GM21619 (cell line): ENCODE measurements around the gene ARNT2.

ENCODE experiments used
- ATAC-seq: cut with Tn5 transposase; IDR thresholded peaks from one replicate; pipeline ENCODE4 v1.9.1; 2021; ENCODE audit not compliant: unreplicated experiment

The ARNT2 gene

DNA sequence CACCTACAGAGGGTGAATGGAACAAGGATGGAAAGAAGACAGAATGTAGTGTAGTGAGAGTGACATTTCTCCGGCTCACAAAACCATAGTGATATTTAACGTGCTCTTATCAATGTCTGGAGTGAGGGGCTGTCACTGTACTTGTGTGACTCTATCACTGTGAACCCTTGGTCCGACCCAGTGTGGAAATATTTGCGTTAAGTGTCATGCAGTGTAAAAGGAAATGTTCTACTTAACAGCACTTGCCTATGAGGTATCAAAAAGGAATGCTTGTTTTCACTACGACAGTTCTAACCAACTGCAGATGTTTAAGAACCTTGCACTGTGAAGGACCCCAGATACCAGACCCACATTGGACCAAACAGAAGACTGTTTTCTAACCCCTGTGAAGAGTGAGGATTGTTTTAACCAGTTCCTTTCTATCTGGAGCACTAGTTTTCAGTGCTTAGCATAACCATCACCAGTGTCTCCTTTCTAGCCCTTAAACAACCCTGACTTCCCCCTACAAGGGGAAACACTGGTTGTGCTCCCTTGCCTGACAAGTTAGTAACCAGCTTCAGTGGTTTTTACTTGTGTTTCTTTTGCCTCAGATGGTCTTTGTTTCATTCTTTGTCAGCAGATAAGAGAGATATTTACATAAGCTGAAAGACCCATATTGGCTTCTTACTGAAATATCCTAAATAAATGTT is 146.2 kb downstream of the ARNT2 start:
- ATAC-seq = no peak

DNA sequence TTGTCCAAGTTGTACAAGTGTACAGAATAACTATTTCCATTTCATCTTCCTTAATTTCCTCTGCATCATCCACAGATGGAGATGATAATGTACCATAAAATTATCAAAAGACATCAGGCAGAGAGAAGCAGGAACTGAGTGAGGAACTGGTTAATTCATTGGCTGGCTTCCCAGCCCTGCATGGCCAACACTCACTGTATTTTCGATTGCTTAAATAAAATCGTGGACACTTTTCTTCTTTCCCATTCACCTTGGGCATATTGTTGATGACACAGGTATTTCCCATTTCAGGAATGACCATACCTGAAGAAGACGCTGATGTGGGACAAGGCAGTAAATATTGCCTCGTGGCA is 146.7 kb downstream of the ARNT2 start:
- ATAC-seq = no peak

DNA sequence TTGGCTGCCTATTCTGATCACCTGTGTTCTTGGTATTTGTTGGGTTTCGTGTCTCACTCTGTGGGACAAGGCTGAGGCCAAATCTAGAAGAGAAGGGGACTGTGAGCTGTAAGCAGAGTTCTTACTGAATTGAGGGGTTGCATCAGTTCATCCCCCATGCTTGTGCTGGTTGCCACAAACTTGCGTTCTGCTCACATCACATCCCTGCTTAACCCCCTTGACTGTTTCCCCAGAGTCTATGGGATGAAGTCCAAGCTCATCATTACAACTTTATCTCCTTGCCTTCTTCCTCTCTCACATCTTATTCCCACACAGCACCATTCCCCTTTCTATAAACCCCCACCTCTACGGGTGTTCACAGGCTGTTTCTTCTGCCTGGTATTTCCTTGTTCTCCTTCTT is 147.2 kb downstream of the ARNT2 start:
- ATAC-seq = no peak

DNA sequence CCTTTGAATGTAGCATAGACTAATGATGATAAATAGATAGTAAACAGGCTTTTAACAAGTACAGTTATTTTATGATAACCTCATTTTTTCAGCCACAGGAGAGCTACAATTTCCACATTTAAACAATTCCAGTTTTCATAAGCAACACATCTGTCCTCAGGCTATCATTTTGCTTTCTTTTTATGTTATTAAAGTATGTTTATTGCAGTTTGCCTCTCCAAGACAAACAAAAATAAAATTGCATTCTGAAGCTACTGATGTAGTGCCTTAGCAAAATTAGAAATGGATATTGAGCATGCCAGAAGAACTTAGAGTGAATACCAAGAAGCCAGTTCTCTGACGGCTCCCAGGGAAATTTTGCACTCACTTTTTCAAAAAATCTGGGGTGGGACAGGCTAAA is 150.4 kb downstream of the ARNT2 start:
- ATAC-seq = no peak

DNA sequence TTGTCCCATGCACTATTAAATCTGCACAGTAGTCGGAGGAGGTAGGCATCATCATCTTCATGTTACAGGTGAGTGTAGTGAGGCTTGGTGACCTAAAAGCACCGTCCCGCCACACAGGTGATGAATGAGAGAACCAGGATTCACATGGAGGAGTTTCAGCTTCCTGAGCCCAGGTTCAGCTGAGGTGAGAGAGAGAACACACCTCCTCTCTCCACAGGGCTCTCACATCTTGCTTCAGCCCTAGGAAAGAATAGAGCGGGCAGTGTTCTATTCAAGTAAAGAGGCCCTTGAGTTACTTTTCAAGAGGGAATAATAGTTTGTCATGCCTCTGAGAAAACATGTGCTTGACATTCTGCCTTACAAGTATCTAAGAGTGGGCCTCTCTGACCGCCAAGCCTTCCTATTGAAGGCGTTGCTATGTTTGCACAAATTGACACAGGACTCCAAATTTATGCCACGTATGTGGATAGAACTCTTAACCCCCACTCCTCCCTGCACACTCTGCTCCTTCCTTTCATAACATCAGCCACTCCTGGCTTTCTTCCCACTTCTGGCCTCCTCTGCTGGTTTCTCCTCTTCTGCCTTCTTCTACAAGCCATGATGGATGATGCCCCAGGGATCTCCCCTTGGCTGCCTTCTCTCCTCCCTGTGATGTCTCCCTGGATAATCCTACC is 152.6 kb downstream of the ARNT2 start:
- no peak for ATAC-seq

DNA sequence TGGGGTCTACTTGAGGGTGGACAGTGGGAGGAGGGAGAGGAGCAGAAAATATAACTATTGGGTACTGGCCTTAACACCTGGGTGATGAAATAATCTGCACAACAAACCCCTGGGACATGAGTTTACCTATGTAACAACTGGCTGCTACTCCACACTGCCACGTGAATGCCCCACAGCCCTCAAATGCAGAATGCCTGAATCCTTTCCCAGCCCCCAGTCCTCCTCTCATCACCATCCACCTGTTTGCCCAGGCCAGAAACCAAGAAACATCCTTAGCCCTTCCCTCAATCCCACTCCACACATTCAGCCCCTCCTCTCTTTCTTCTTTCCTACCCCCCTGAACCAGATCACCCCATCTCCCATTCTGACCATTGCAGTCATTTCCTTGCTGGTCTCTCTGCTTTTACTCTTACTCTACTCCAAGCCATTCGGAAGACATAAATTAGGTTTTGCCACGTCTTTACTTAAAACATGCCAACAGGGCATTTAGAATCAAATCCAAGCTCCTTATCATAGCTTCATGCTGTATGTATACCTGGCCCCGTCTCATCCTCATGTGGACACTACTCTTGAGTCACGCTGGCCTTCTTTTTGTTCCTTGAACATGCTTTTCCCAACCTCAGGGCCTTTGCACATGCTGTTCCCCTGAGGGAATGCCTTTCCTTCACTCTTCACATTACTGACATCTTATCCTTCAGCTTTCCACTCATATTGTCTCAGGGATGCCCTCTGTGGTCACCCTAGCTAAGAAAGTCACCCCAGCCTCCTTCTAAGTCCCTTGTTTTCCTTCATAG is 153.5 kb downstream of the ARNT2 start:
- ATAC-seq = no peak

DNA sequence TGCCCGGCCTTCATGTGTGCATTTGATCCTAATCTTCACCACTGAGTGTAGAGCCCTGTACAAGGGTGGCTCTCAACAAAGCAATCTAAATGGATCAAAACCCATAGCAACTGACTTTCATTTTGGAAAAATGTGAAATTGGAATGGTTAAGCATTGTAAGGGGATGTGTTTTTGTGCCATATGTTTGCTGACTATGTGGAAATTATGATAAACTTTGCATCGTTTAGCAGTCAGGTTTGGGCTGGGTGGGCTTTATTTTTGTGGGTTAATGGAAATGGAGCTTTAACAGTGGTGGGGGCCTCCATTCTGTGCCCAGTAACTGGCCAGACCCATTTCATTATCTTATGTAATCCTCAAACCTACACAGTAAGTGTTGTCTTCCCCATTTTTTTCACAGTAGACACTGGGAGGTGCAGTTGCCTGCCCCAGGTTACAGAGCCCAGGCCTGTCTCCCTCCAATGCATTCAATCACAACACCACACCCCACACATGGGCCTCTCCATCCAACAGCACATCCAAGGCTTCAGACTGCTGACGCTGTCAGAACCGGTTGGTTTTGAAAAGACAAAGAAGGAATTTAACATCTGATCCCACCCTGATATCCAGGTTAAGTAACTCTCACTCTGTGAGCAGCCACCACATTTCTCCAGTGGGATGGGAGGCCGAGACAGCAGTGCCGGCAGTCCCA is 154.6 kb downstream of the ARNT2 start:
- no peak for ATAC-seq

DNA sequence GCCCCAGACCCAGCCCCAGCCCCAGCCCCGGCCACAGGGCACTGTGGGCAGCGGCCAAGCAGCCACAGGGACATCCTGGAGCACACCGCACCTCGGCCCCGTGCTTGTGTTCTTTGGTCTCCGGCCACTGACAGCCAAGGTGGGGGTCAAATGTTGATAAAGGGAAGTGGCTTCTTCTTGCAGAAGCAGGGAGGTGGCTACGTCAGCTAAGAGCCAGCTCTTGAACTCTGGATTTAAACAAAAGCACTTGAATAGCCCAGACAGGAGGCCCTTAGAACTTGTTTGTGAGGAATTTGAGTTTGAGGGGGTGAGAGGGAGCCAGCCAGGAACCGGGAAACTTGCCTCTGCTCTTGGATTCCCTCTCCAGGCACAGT is 155.1 kb downstream of the ARNT2 start:
- ATAC-seq = no peak

DNA sequence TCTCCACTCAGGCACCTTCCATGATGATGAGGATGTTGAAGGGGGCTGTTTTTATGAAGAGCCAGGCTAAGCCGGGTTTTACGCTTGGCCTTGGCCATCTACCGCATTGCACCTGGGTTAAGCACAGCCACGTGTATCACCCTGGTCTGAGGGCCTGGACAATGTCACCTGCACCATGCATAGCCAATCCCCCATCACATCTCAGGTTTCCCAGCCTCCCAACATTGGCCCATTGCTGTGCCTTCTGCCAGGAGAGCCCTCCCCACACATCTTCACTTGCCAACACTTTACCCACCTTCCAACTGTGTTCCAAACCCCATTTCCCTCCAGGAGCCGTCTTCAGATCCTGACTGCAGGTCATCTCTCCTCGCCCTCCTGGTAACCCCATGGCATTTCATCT is 155.6 kb downstream of the ARNT2 start:
- ATAC-seq = no peak

DNA sequence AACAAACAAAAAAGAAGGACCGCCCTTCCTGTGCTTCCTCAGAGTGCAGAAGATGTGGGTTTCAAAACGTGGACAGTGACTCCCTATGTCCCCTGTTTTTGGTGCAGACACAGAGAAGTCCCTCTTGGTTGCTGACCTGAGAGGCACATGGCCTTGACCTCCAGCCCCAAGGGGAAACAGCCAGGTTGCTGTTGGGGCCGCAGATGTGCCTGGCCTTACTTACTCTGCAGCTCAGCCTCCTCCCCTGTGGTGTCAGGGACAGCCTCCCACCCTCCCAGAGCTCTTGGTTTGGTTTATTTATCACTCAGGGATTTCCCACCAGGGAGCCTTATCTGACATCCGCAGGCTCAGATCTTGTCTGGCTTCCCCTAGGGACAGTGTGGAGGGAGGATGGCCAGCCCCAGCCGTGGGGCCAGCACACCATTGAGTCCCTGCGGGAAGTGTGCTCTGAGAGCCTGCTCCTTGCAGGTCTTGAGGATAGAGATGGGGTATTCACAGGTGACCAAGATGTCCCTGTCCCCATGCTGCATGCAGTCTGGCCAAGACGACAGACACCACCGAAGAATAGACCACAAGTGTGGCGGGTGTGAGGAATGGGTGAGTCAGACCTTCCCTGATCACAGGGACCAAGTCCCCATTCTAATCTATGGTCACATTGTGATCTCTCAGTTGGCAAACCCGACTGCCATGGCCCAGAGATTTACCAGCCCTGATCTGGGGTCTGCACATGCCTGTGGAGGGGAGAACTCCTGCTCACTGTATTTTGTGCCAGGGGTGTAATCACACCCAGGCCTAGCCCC is 156.6 kb downstream of the ARNT2 start:
- ATAC-seq = no peak

DNA sequence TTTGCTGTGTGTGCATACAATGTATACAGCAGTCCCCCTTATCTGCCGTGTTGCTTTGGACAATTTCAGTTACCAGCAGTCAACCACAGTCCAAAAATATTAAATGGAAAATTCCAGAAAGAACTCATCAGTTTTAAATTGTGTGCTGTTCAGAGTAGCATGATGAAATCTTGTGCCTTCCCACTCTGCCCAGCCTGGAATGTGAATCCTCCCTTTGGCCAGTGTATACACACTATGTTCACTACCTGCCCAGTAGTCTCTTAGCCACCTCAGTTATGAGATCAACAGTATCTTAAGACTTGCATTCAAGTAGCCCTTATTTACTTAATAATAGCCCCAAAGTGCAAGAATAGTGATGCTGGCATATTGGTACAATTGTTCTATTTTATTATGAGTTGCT is 157.3 kb downstream of the ARNT2 start:
- ATAC-seq = no peak

DNA sequence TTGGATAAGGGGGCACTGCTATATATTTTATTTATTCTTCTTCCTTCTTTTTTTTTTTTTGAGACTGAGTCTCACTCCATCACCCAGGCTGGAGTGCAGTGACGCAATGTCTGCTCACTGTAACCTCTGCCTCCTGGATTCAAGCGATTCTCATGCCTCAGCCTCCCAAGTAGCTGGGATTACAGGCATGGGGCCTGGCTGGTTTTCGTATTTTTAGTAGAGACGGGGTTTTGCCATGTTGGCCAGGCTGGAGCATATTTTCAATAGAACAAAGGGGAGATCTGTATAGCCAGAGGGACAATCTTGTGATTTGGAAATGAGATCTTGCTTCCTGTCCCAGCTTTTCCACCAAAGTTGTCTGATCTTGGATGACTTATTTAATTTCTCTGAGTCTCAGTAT is 157.9 kb downstream of the ARNT2 start:
- no peak for ATAC-seq

DNA sequence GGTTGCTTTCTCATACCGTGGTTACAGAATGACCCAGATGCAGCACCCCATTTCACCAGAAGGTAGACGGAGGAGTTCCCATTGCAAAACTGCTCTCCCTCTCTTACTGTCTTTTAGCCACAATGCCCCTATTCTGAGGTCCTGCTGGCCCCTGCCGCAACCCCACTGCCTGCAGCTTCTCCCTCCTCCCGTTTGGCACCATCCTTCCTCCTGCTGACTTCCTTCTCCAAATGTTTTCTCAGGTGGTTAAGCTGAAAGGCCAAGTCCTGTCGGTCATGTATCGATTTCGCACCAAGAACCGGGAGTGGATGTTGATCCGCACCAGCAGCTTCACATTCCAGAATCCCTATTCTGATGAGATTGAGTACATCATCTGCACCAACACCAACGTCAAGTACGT is 158.7 kb downstream of the ARNT2 start:
- ATAC-seq = no peak

DNA sequence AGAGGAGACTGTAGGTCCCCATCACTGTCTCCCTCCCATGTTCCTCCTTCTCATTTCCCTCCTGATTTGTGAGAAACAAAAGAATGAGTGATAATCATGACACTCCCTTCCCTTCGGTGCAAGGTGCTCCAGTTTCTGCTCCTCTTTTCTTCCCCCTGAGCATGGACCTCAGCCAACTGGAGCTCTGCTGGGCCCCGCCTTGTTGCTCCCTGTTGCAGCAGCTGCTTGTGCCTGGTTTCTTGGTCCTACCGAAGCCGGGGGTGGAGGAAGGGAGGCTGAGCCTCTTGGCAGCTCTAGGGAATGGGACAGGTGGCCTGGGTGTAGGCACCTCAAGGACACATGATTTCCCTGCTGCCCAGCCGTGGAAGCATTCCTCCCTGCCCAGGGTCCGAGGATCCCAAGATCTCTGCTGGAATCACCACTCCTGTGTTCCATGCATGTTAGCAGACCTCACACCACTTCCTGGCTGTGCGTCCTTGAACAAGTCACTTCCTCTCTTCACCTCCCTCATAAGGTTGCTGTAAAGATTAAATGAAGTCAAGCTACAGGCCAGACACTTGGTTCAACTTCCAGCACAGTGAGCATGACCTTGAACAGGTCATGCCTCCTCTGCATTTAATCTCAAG is 159.3 kb downstream of the ARNT2 start:
- ATAC-seq = no peak

DNA sequence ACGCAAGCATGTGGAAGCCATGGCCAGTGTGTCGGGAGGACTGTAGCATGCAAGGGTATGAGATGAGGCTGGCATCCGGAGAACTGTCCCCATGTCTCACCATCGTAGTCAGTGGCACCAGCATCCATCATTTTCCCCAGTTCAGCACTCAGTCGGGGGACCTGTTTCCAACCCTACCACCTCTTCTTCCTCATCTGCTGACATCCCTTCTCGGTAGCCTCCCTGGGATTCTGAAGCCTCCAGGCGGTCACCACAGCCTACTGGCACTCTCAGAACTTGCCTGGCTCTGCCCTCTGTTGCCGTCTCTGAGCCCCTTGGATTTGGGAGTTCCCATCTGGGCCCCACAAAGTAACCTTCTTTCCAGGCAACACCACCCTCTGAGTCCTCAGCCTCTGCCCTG is 159.9 kb downstream of the ARNT2 start:
- ATAC-seq = no peak

DNA sequence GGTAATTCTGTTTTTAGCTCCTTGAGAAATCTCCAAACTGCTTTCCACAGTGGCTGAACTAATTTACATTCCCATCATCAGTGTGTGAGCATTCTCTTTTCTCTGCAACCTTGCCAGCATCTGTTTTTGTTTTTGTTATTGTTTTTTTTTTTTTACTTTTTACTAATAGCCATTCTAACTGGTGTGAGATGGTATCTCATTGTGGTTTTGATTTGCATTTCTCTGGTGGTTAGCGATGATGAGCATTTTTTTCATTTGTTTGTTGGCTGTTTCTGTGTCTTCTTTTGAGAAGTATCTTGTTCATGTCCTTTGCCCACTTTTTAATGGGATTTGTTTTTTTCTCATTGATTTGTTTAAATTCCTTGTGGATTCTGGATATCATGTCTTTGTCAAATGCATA is 161.2 kb downstream of the ARNT2 start:
- no peak for ATAC-seq

DNA sequence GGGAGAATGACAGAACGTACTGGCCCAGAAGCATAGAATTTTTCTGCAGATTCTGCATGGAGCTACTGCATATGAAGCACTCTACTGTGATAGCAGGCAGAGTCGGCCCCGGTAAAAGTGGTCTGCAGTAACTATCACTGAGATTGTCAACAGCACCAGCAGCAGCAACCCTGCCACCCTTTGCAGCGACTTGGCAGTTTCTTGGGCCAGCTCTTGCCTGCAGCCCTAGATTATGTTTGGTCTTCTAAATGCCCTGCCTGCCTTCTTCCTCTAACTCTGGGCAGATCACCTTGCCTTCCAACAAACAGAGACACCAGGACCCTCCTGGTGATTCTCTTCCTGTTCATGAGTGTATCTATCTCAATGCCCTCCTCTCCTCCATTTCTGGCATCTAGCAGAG is 161.8 kb downstream of the ARNT2 start:
- ATAC-seq = no peak

DNA sequence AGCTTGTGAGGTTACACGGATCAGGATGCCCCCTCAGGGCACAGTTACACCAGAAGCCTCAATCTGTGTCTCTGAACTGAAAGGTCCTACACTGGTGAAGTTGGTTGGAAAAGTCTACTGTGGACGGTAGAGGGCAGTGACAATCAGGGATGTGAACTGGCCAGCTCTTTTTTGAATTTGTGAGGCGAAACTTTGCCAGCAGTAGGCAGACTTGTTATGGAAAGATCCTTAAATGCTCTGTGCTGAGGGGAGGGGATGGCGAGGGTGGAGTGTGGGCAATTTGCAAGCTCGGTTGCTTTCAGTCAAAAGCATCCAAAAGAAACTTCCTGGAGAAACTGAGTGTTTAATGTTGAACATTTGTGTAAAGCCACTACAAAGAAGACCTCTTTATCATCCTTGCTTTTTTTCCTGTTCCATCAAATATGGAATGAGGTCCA is 163.6 kb downstream of the ARNT2 start:
- ATAC-seq = no peak

DNA sequence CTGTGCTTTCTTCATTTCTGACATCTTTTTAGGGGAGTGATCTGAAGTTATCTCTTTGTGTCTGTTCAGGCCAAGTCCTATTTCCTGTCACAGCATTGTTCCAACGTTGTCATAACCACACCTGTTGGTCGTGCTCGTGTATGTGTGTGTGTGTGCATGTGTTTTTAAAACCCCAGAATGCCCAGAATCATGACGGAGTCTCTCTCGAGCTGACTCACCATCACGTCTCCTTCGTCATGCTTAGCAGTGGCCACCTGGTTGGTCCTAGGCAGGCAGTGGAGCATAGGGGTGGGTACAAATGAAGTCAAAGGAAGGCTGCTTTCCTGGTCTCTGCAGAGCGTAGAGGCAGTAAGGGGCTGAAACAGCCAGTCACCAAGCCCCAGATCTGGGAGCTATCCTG is 164.1 kb downstream of the ARNT2 start:
- no peak for ATAC-seq

DNA sequence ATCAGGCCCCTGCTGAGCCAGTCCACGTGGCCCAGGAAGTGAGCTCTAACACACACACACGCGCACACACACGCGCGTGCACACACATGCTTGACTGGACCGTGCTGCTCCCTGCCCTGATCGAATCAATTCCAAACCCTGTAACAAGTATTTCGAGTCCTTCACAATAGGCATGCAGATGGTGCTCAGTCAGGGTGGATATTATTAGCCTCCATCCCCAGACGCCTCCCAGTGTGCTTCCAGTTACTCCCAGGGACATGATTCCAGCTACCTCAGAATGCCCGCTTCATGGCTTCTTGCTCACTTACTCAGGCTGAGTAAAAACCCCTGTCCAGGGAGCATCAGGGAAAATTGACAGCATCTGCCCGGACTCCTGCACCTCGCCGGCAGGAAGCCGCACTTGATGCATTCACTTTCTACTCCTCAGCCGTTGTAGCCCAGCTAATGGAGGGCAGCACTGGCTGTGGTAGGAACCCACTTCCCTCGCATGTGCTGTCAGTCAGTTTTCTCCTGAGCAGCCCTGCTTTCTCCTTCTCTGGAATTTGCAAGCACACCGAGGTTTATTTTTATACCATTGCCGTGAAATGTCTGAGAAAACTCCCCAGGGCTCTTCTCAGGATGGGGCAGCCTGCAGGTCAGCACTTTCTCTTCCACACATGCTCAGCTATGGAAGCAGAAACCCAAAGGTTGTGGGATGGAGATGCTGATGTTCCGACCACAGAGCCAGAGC is 164.9 kb downstream of the ARNT2 start:
- no peak for ATAC-seq
